ENCODE data around the gene HOXD12.
A peak's percentile ranks its signal among the peaks of the same experiment; 100 is the strongest.

Gene HOXD12

DNA sequence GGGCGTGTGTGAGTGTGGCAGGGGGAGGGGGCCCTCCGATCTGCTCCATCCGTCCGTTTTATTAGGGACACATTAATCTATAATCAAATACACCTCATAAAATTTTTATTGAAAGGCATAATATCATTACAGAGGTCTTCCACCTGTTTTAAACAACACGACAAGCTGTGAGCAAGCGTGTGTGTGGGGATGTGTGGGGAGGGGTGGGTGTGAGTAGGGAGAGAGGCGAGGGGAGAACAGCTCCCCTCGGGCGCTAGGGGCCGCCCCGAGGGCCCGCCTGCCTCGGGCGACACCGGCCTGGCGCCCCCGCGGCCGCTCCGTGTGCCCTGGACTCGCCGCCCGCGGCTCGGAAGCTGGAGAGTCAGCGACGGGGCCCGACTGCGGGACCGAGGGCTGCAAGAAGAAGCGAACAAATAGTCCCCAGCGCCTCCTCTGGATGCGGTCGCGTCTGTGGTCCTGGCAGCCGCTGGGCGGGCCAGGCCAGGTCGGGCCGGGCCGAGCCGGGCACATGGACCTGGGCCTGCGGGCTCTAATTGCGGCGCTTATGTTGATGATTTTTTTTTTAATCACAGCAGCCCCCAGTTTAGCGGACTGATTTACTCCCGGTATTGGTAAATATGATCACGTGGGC, 22.6 kb downstream of the HOXD12 start:
- Histone ChIP-seq H3K27me3 (peaks cover 4% of the 10 kb centered on the region; the same call in 1 of the 2 replicates), H3K9me3 (no peaks in the 10 kb centered on the region), H3K4me1 (no peaks in the 10 kb centered on the region), H3K4me3 (ENCODE audit: low read depth, low read length) (peak overlapping the region; percentile 68), H3K36me3 (no peaks in the 10 kb centered on the region)
- DNase-seq, result peak; percentile 49
- TF ChIP-seq, protein P1, sequence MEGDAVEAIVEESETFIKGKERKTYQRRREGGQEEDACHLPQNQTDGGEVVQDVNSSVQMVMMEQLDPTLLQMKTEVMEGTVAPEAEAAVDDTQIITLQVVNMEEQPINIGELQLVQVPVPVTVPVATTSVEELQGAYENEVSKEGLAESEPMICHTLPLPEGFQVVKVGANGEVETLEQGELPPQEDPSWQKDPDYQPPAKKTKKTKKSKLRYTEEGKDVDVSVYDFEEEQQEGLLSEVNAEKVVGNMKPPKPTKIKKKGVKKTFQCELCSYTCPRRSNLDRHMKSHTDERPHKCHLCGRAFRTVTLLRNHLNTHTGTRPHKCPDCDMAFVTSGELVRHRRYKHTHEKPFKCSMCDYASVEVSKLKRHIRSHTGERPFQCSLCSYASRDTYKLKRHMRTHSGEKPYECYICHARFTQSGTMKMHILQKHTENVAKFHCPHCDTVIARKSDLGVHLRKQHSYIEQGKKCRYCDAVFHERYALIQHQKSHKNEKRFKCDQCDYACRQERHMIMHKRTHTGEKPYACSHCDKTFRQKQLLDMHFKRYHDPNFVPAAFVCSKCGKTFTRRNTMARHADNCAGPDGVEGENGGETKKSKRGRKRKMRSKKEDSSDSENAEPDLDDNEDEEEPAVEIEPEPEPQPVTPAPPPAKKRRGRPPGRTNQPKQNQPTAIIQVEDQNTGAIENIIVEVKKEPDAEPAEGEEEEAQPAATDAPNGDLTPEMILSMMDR (IDR thresholded peaks at IDR 0.05; ENCODE audit: low read depth, low read length), result no peak

DNA sequence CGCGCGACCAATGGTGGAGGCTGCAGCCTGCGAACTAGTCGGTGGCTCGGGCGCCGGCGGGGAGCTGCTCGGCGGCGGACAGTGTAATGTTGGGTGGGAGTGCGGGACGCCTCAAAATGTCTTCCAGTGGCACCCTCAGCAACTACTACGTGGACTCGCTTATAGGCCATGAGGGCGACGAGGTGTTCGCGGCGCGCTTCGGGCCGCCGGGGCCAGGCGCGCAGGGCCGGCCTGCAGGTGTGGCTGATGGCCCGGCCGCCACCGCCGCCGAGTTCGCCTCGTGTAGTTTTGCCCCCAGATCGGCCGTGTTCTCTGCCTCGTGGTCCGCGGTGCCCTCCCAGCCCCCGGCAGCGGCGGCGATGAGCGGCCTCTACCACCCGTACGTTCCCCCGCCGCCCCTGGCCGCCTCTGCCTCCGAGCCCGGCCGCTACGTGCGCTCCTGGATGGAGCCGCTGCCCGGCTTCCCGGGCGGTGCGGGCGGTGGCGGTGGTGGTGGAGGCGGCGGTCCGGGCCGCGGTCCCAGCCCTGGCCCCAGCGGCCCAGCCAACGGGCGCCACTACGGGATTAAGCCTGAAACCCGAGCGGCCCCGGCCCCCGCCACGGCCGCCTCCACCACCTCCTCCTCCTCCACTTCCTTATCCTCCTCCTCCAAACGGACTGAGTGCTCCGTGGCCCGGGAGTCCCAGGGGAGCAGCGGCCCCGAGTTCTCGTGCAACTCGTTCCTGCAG, 23.3 kb downstream of the HOXD12 start, which contains the start of gene HOXD9:
Gene HOXD9, plus strand, starts transcription at position 37 of the 728 bp plus-strand sequence. Its CDS starts 50 bp downstream, at position 87.
- Histone ChIP-seq H3K4me1 (no peaks in the 10 kb centered on the region), H3K36me3 (no peaks in the 10 kb centered on the region), H3K27me3 (no peaks in the 10 kb centered on the region), H3K9me3 (no peaks in the 10 kb centered on the region), H3K4me3 (ENCODE audit: low read depth, low read length) (peak within 1 kb of the TSS; percentile 68)
- DNase-seq, result peak; percentile 74
- TF ChIP-seq, protein P1 (IDR thresholded peaks at IDR 0.05; ENCODE audit: low read depth, low read length), result no peak

DNA sequence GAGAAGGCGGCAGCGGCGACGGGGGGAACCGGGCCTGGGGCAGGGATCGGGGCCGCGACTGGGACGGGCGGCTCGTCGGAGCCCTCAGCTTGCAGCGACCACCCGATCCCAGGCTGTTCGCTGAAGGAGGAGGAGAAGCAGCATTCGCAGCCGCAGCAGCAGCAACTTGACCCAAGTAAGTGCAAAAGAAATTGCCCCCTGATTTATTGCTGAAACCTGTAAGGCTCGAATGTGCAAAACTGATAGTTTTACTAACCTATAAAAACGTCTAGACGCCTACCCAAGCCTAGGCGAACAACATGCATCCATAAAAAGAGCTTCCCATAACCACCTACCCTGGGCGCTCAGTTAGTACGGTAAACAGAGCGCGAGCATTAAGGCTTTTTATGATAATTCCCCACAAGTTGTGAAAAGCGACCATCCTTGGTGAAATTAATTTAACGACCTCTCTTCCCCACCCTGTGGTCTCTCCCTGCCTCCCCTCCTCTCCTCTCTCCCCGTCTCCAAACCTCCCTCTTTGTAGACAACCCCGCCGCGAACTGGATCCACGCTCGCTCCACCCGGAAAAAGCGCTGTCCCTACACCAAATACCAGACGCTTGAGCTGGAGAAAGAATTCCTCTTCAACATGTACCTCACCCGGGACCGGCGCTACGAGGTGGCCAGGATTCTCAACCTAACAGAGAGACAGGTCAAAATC, 24.0 kb downstream of the HOXD12 start:
- H3K36me3 ChIP-seq, result no peaks in the 10 kb centered on the region
- peak overlapping the region; percentile 68 for H3K4me3 ChIP-seq (ENCODE audit: low read depth, low read length)
- no peaks in the 10 kb centered on the region for H3K27me3 ChIP-seq
- no peak for DNase-seq
- TF ChIP-seq, protein P1 (IDR thresholded peaks at IDR 0.05; ENCODE audit: low read depth, low read length), result no peak
- H3K9me3 ChIP-seq, result no peaks in the 10 kb centered on the region
- H3K4me1 ChIP-seq, result no peaks in the 10 kb centered on the region

DNA sequence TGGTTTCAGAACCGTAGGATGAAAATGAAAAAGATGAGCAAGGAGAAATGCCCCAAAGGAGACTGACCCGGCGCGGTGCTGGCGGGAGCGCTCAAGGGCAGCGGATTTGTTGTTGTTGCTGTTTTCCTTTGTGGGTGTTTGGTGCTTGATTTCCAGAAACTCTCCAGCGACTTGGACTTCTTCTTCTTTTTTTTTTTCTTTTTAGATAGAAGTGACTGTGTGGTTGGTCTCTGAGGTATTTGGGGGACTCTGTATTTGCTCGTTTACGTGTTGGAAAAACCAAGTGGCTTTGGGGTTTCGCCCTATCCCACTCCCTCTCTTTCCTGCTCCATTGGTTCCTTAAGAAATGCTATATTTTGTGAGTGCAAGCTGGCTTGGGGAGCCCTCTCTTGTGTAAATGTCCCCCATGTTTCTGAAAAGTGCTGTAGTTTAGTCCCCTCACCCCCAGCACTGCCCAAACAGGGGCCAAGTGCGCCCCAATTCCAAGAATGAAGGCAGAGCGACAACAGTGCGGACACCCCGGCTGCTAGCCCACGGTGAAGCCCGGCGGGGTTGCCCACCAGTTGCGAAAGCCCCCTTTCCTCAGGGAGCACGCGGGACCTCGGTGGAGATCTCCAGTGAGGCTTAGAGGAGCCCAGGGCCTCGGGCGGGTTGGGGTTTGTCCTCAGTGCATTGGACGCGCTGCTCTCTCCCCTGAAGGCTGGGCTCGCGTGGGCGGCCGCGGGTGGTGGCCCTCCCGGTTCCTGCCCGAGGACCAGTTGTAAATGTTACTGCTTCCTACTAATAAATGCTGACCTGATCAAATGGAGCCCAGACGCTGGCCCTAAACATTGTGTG, 24.7 kb downstream of the HOXD12 start:
- no peaks in the 10 kb centered on the region for H3K4me1 ChIP-seq
- H3K36me3 ChIP-seq, result no peaks in the 10 kb centered on the region
- TF ChIP-seq, protein P1 (IDR thresholded peaks at IDR 0.05; ENCODE audit: low read depth, low read length), result no peak
- no peak overlapping the region for H3K4me3 ChIP-seq (ENCODE audit: low read depth, low read length)
- H3K9me3 ChIP-seq, result no peaks in the 10 kb centered on the region
- DNase-seq, result no peak
- H3K27me3 ChIP-seq, result no peaks in the 10 kb centered on the region

DNA sequence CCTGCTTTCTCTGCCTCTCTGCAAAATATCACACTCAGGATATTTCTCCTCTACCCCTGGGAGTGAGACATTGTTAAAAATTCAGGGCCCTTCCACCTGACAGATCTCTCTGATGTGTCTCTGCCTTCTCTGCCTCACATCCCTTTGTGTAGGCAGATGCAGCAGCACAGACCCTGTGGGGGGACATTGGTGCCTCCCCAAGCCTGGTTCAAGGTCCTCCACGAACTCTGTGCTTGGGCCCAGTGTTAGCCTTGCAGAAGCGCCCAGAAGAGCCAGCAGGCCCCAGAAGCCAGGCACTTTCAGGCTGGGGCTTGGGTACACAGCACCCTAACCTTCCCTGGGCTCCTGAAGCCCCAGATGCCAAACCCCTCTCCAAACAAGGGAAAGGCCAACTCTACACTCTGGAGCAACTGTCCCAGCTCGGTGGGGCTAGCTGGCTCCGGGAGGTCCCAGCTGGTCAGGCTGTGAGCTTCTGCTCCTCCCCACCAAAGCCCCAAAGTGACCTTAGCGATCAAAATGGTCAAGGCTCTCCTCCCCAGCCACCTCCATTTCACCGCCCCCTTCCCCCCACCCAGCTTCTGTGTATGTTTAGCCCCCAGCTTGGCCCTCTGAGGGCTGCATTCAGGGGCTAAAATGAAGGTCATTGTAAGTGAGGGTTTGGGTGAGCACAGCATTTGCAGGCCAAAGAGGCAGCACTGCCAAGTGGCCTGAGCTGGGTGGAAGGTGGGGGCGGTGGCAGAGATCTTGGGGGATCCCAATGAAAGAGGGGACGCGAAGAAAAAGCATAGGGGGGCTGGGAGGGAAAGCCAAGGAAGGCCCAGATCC, 25.6 kb downstream of the HOXD12 start:
- no peaks in the 10 kb centered on the region for H3K36me3 ChIP-seq
- TF ChIP-seq, protein P1 (IDR thresholded peaks at IDR 0.05; ENCODE audit: low read depth, low read length), result no peak
- H3K4me1 ChIP-seq, result no peaks in the 10 kb centered on the region
- no peaks in the 10 kb centered on the region for H3K27me3 ChIP-seq
- DNase-seq, result no peak
- H3K4me3 ChIP-seq (ENCODE audit: low read depth, low read length), result no peak overlapping the region
- no peaks in the 10 kb centered on the region for H3K9me3 ChIP-seq

Data from BE2C (cell line).